ENCODE data around the gene LYAR.

Gene LYAR

DNA sequence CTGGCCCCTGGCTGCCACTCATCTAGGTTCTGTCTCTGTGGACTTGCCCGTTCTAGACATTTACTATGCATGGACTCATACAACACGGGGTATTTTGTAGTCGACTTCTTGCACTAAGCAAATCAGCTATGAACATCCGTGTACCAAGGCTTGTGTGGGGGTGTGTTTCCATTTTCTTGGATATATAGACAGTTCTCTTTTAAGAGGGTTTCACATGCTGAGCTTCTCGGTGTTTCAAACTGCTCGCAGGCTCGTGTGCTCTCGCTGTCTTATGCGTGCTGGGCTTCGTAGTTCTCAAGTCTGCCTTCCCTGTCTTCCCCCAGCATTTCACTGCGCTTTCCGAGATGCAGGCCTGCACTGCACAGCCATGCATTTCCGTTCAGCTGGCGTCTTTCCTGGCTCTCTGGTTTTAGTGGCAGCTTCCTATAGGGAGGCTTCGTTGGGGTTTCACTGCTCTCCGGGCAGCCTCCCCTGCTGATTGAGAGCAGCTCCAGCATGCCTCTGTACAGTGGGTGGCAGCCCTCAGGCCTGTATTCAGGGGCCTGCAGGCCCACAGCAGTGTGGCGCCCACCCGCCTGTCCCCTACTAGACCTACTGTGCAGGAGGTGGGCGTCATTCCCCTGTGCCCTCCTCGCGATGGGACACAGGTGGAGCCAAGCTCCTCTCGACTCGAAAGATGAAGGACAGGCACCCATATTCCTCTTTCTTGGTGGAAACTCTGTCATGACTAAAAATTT is 27.7 kb upstream of the LYAR start:
- H3K36me3 ChIP-seq (ENCODE audit: control insufficient read depth in 2 of 2, insufficient read depth in 1 of 2, low read length in 2 of 2): peaks cover 0 to 51% of the 10 kb centered on the region in 2 experiments; a peak in 2 of 3 replicates
- TF ChIP-seq ZNF707 (tag by site-specific recombination; IDR thresholded peaks at IDR 0.05) (no peak), ZNF112 (tag by site-specific recombination; IDR thresholded peaks at IDR 0.05) (no peak), ZNF701 (tag by site-specific recombination; IDR thresholded peaks at IDR 0.05) (no peak), ZNF121 (tag by site-specific recombination; IDR thresholded peaks at IDR 0.05) (no peak), ZNF37A (tag by site-specific recombination; IDR thresholded peaks at IDR 0.05) (no peak), ZNF140 (tag by site-specific recombination; IDR thresholded peaks at IDR 0.05) (no peak), ZIC2 (tag by site-specific recombination; IDR thresholded peaks at IDR 0.05) (peak; percentile 53)
- POLR2A ChIA-PET: no interaction called here
- CTCF ChIA-PET: interaction anchor here (0.7 kb wide), 1 partner anchor 19 kb away, joined by 3 read pairs; no protein-coding TSS in a partner anchor
- H3K9me3 ChIP-seq (ENCODE audit: control insufficient read depth, insufficient read depth, low read depth, low read length): no peaks in the 10 kb centered on the region
- no peak overlapping the region for H3K4me3 ChIP-seq (ENCODE audit: low read depth, low read length)
- no peaks in the 10 kb centered on the region for H3K4me1 ChIP-seq (ENCODE audit: control insufficient read depth, insufficient read depth, low read length)
- no peak overlapping the region for H3K27ac ChIP-seq (ENCODE audit: extremely low read depth, low read depth, low read length)

DNA sequence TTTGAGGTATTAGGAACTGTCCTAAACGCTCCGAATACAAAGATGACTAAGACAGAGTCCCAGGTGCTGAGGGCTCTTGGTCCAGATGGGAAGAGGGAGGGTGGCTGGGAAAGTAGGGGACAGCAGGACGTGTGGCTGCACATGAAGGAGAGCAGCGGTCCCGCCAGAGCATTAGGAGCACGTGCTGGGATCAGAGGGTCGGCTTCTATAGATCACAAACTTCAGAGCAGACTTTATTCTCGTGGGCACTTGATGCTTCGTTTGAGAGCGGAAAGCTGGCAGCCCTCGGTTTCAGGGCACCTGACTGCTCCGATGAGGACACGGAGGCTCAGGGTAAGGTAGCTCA is 26.2 kb upstream of the LYAR start:
- ChIA-PET CTCF (no interaction called here), POLR2A (no interaction called here)
- Histone ChIP-seq H3K4me1 (ENCODE audit: control insufficient read depth, insufficient read depth, low read length) (no peaks in the 10 kb centered on the region), H3K36me3 (ENCODE audit: control insufficient read depth in 2 of 2, insufficient read depth in 1 of 2, low read length in 2 of 2) (peaks cover 0 to 43% of the 10 kb centered on the region in 2 experiments; a peak in 2 of 3 replicates), H3K9me3 (ENCODE audit: control insufficient read depth, insufficient read depth, low read depth, low read length) (no peaks in the 10 kb centered on the region), H3K27ac (ENCODE audit: extremely low read depth, low read depth, low read length) (no peak overlapping the region), H3K4me3 (ENCODE audit: low read depth, low read length) (no peak overlapping the region)
- TF ChIP-seq ZSCAN23 (tag by site-specific recombination; IDR thresholded peaks at IDR 0.05) (no peak), ZNF350 (tag by site-specific recombination; IDR thresholded peaks at IDR 0.05) (no peak), ZNF221 (tag by site-specific recombination; IDR thresholded peaks at IDR 0.05; ENCODE audit: borderline replicate concordance) (no peak), ZNF658 (tag by site-specific recombination; IDR thresholded peaks at IDR 0.05) (no peak)

DNA sequence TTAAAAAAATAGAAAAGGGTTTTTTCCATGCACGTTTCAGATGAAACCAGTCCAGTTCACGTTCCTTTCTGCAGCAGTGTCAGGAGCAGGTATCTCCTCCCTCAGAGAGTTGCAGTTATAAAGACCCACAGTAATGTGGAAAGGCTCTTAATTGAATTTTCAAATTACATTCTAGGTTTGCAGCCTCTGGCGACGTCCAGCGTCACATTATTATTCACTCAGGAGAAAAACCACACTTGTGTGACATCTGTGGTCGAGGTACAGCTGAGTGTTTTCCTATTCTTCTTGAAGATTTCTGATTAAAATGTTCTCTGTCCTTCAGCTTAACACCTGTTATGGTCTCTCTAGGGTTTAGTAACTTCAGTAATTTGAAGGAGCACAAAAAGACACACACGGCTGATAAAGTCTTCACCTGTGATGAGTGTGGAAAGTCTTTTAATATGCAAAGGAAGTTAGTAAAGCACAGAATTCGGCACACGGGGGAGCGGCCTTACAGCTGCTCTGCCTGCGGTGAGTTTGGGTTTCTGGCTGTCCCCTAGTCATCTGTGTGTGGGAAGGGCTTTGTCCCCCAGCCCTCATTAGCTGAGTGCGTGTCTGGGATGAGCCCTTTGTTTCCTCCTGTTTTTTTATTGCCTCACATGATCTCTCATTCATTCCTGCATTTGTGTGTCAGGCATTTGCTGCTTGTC is 25.7 kb upstream of the LYAR start:
- Histone ChIP-seq H3K9me3 (ENCODE audit: control insufficient read depth, insufficient read depth, low read depth, low read length) (no peaks in the 10 kb centered on the region), H3K4me1 (ENCODE audit: control insufficient read depth, insufficient read depth, low read length) (no peaks in the 10 kb centered on the region), H3K4me3 (ENCODE audit: low read depth, low read length) (no peak overlapping the region), H3K27ac (ENCODE audit: extremely low read depth, low read depth, low read length) (no peak overlapping the region), H3K36me3 (ENCODE audit: control insufficient read depth in 2 of 2, insufficient read depth in 1 of 2, low read length in 2 of 2) (peaks cover 0 to 38% of the 10 kb centered on the region in 2 experiments; a peak in 2 of 3 replicates)
- ChIA-PET CTCF (no interaction called here), POLR2A (no interaction called here)
- TF ChIP-seq, protein P1, sequence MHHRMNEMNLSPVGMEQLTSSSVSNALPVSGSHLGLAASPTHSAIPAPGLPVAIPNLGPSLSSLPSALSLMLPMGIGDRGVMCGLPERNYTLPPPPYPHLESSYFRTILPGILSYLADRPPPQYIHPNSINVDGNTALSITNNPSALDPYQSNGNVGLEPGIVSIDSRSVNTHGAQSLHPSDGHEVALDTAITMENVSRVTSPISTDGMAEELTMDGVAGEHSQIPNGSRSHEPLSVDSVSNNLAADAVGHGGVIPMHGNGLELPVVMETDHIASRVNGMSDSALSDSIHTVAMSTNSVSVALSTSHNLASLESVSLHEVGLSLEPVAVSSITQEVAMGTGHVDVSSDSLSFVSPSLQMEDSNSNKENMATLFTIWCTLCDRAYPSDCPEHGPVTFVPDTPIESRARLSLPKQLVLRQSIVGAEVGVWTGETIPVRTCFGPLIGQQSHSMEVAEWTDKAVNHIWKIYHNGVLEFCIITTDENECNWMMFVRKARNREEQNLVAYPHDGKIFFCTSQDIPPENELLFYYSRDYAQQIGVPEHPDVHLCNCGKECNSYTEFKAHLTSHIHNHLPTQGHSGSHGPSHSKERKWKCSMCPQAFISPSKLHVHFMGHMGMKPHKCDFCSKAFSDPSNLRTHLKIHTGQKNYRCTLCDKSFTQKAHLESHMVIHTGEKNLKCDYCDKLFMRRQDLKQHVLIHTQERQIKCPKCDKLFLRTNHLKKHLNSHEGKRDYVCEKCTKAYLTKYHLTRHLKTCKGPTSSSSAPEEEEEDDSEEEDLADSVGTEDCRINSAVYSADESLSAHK (tag by site-specific recombination; IDR thresholded peaks at IDR 0.05): no peak
- TF ChIP-seq ZNF335 (tag by site-specific recombination; conservative IDR thresholded peaks at IDR 0.05) (no peak), ZNF10 (tag by site-specific recombination; IDR thresholded peaks at IDR 0.05) (no peak), ZBTB7A (tag by site-specific recombination; IDR thresholded peaks at IDR 0.05; ENCODE audit: low read depth) (no peak), ZNF791 (tag by site-specific recombination; IDR thresholded peaks at IDR 0.05) (no peak), ZNF23 (tag by site-specific recombination; IDR thresholded peaks at IDR 0.05; ENCODE audit: borderline replicate concordance) (no peak), ZNF148 (tag by site-specific recombination; IDR thresholded peaks at IDR 0.05; ENCODE audit: borderline replicate concordance) (no peak)
- TF ChIP-seq, protein P2, sequence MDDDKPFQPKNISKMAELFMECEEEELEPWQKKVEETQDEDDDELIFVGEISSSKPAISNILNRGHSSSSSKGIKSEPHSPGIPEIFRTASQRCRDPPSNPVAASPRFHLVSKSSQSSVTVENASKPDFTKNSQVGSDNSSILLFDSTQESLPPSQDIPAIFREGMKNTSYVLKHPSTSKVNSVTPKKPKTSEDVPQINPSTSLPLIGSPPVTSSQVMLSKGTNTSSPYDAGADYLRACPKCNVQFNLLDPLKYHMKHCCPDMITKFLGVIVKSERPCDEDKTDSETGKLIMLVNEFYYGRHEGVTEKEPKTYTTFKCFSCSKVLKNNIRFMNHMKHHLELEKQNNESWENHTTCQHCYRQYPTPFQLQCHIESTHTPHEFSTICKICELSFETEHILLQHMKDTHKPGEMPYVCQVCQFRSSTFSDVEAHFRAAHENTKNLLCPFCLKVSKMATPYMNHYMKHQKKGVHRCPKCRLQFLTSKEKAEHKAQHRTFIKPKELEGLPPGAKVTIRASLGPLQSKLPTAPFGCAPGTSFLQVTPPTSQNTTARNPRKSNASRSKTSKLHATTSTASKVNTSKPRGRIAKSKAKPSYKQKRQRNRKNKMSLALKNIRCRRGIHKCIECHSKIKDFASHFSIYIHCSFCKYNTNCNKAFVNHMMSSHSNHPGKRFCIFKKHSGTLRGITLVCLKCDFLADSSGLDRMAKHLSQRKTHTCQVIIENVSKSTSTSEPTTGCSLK (tag by site-specific recombination; IDR thresholded peaks at IDR 0.05): no peak
- TF ChIP-seq, protein P3, sequence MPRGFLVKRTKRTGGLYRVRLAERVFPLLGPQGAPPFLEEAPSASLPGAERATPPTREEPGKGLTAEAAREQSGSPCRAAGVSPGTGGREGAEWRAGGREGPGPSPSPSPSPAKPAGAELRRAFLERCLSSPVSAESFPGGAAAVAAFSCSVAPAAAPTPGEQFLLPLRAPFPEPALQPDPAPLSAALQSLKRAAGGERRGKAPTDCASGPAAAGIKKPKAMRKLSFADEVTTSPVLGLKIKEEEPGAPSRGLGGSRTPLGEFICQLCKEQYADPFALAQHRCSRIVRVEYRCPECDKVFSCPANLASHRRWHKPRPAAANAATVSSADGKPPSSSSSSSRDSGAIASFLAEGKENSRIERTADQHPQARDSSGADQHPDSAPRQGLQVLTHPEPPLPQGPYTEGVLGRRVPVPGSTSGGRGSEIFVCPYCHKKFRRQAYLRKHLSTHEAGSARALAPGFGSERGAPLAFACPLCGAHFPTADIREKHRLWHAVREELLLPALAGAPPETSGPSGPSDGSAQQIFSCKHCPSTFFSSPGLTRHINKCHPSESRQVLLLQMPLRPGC (tag by site-specific recombination; IDR thresholded peaks at IDR 0.05): no peak
- TF ChIP-seq, protein P4, sequence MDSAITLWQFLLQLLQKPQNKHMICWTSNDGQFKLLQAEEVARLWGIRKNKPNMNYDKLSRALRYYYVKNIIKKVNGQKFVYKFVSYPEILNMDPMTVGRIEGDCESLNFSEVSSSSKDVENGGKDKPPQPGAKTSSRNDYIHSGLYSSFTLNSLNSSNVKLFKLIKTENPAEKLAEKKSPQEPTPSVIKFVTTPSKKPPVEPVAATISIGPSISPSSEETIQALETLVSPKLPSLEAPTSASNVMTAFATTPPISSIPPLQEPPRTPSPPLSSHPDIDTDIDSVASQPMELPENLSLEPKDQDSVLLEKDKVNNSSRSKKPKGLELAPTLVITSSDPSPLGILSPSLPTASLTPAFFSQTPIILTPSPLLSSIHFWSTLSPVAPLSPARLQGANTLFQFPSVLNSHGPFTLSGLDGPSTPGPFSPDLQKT (IDR thresholded peaks at IDR 0.05; ENCODE audit: borderline replicate concordance, low read depth, low read length): no peak

Measured in HEK293 (cell line).